Endodermal cell (in vitro differentiated cells): ENCODE data around the gene PCDHGB6. TPM values are rescaled to one million over a fixed set of nuclear protein-coding genes. Genes with fewer than 3 reads are reported as not detected.

ENCODE experiments used
- DNase-seq: peaks from one replicate; pipeline ENCODE4 v3.0.0-alpha.2; 2017
- H3K27ac ChIP-seq: 2 replicates; pipeline ENCODE4 v1.5.1; 2013; ENCODE audit warnings: mild to moderate bottlenecking, low read depth, low read length, moderate library complexity
- H3K27me3 ChIP-seq: 2 replicates; pipeline ENCODE4 v1.6.1; 2013; ENCODE audit warnings: mild to moderate bottlenecking, low read length, moderate library complexity; ENCODE audit not compliant: insufficient read depth, control insufficient read depth, poor library complexity, severe bottlenecking
- H3K36me3 ChIP-seq: 2 replicates; pipeline ENCODE4 v1.7.0; 2013; ENCODE audit warnings: mild to moderate bottlenecking, low read length, moderate library complexity; ENCODE audit not compliant: control insufficient read depth, insufficient read depth
- H3K4me1 ChIP-seq: one replicate; pipeline ENCODE4 v1.7.0; 2013; ENCODE audit warnings: low read length; ENCODE audit not compliant: control insufficient read depth, insufficient read depth
- H3K4me3 ChIP-seq: 2 replicates; pipeline ENCODE4 v1.5.1; 2013; ENCODE audit warnings: mild to moderate bottlenecking, low read length, moderate library complexity
- H3K9ac ChIP-seq: 2 replicates; pipeline ENCODE4 v1.6.1; 2013; ENCODE audit warnings: mild to moderate bottlenecking, low read length, moderate library complexity; ENCODE audit not compliant: poor library complexity, severe bottlenecking; ENCODE audit errors: extremely low read depth
- H3K9me3 ChIP-seq: 2 replicates; pipeline ENCODE4 v1.6.1; 2013; ENCODE audit warnings: mild to moderate bottlenecking, low read length, moderate library complexity; ENCODE audit not compliant: control insufficient read depth
- H3K27ac Mint-ChIP-seq: 2 replicates; pipeline ENCODE4 v1.8.0; 2020; ENCODE audit warnings: mixed read lengths
- H3K27me3 Mint-ChIP-seq: 2 replicates; pipeline ENCODE4 v1.8.0; 2021; ENCODE audit warnings: mild to moderate bottlenecking, mixed read lengths; ENCODE audit not compliant: insufficient read depth
- H3K36me3 Mint-ChIP-seq: 2 replicates; pipeline ENCODE4 v1.8.0; 2020; ENCODE audit warnings: low read depth, mixed read lengths
- H3K4me1 Mint-ChIP-seq: 2 replicates; pipeline ENCODE4 v1.8.0; 2020; ENCODE audit warnings: mixed read lengths
- H3K4me3 Mint-ChIP-seq: 2 replicates; pipeline ENCODE4 v1.8.0; 2020; ENCODE audit warnings: mild to moderate bottlenecking, moderate library complexity, mixed read lengths
- H3K9me3 Mint-ChIP-seq: 2 replicates; pipeline ENCODE4 v1.8.0; 2020; ENCODE audit warnings: mild to moderate bottlenecking, mixed read lengths
- CTCF ChIP-seq: fragments of 200-600 bp; sonication (generic); conservative IDR thresholded peaks from 2 replicates; pipeline ENCODE4 v1.5.0; 2021; ENCODE audit warnings: antibody characterized with exemption, mild to moderate bottlenecking
- WGBS, 2 experiments: methylation state at CpG; one replicate each; pipeline versions ENCODE4 v1.1.5 to v1.1.7; 2013; ENCODE audit warnings: missing lambda C conversion rate in 2 of 2, mixed read lengths in 1 of 2; ENCODE audit not compliant: insufficient coverage in 1 of 2, insufficient read length in 1 of 2; 5-methylcytosine and 5-hydroxymethylcytosine counted together
- total RNA-seq, 2 donors: library from RNA; stranded (reverse); fragmentation: NEBNext Ultra II Directional in 1 of 2; extraction: Animal tissue kit (Norgen Biotek cat#: 25700) in 1 of 2; gene quantifications; 2 replicates in 1 of 2; 3 replicates in 1 of 2; pipeline ENCODE4 v1.2.1, GENCODE V29; 2021

The PCDHGB6 gene
- total RNA-seq, 2 donors from 2014 or later, result 8.3 to 10.8 TPM

- peak overlapping the region; percentile 64 for H3K4me3 Mint-ChIP-seq
- peaks cover 4% of the 10 kb centered on the region for H3K27me3 Mint-ChIP-seq
- peak overlapping the region; percentile 0 for H3K4me3 ChIP-seq
- H3K9me3 Mint-ChIP-seq, result peaks cover 83% of the 10 kb centered on the region
- no peak for DNase-seq
- no peaks in the 10 kb centered on the region for H3K36me3 ChIP-seq
- H3K27ac ChIP-seq, result no peak overlapping the region
- 95 to 96% methylated on average over 15 of the region's 15 CpGs for WGBS, 2 experiments
- H3K9me3 ChIP-seq, result peaks cover 56% of the 10 kb centered on the region
- peaks cover 51% of the 10 kb centered on the region for H3K36me3 Mint-ChIP-seq
- H3K4me1 Mint-ChIP-seq, result no peaks in the 10 kb centered on the region
- H3K27ac Mint-ChIP-seq, result no peak overlapping the region
- no peak for TF ChIP-seq CTCF
- H3K27me3 ChIP-seq, result no peaks in the 10 kb centered on the region
- no peaks in the 10 kb centered on the region for H3K4me1 ChIP-seq
- H3K9ac ChIP-seq, result no peak overlapping the region
Observed at GRCh38 chr5:141398608-141399007, 9.2 kb upstream of the PCDHGB6 start.

GRCh38 chr5:141399555-141400258, 8.1 kb upstream of the PCDHGB6 start:
- no peak overlapping the region for H3K27ac Mint-ChIP-seq
- H3K9me3 Mint-ChIP-seq, result peaks cover 84% of the 10 kb centered on the region
- H3K9ac ChIP-seq, result no peak overlapping the region
- peaks cover 52% of the 10 kb centered on the region for H3K36me3 Mint-ChIP-seq
- no peak for DNase-seq
- no peaks in the 10 kb centered on the region for H3K4me1 Mint-ChIP-seq
- no peak overlapping the region for H3K4me3 ChIP-seq
- WGBS, 2 experiments, result 96 to 98% methylated on average over 57 to 61 of the region's 61 CpGs
- no peak for TF ChIP-seq CTCF
- no peak overlapping the region for H3K27ac ChIP-seq
- no peaks in the 10 kb centered on the region for H3K27me3 ChIP-seq
- H3K4me3 Mint-ChIP-seq, result no peak overlapping the region
- no peaks in the 10 kb centered on the region for H3K36me3 ChIP-seq
- H3K9me3 ChIP-seq, result peaks cover 57% of the 10 kb centered on the region
- H3K4me1 ChIP-seq, result no peaks in the 10 kb centered on the region
- peaks cover 4% of the 10 kb centered on the region for H3K27me3 Mint-ChIP-seq

- Histone ChIP-seq H3K9me3 (peaks cover 50% of the 10 kb centered on the region), H3K9ac (no peak within 1 kb of the TSS), H3K27ac (no peak within 1 kb of the TSS), H3K4me1 (no peaks in the 10 kb centered on the region), H3K27me3 (no peaks in the 10 kb centered on the region), H3K36me3 (no peaks in the 10 kb centered on the region), H3K4me3 (no peak within 1 kb of the TSS)
- DNase-seq, result peak; percentile 46
- no peak for TF ChIP-seq CTCF
- Mint-ChIP-seq H3K36me3 (peaks cover 46% of the 10 kb centered on the region), H3K4me3 (no peak within 1 kb of the TSS), H3K27me3 (peaks cover 4% of the 10 kb centered on the region), H3K4me1 (no peaks in the 10 kb centered on the region), H3K27ac (no peak within 1 kb of the TSS), H3K9me3 (peaks cover 65% of the 10 kb centered on the region)
- WGBS, 2 experiments, result 93 to 95% methylated on average over 25 to 27 of the region's 27 CpGs
Observed at GRCh38 chr5:141402553-141403243, 5.1 kb upstream of the PCDHGB6 start, which contains the start of gene PCDHGA9. Gene PCDHGA9 (plus strand): TSS chr5:141402778. CDS start chr5:141402953, 175 bp downstream.
